Activated CD4-positive, alpha-beta T cell treated with anti-CD3 and anti-CD28 coated beads, Interleukin-2, amount 50 U/mL, for 48 hours (primary cell): ENCODE results near the gene TAF7.
"Not testable (repeated sequence)": the region's sequence is repeated elsewhere in the genome, so short reads cannot be mapped to it uniquely, and the experiment has no call there.

Experiments
- DNase-seq, 2 experiments: peaks; one replicate each; pipeline ENCODE4 v3.0.0-alpha.2; 2020

The TAF7 gene, protein sequence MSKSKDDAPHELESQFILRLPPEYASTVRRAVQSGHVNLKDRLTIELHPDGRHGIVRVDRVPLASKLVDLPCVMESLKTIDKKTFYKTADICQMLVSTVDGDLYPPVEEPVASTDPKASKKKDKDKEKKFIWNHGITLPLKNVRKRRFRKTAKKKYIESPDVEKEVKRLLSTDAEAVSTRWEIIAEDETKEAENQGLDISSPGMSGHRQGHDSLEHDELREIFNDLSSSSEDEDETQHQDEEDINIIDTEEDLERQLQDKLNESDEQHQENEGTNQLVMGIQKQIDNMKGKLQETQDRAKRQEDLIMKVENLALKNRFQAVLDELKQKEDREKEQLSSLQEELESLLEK

GRCh38 chr5:141320225-141321169, at the start of gene TAF7:
Gene TAF7, minus strand, starts transcription at chr5:141320784. Its CDS starts 740 bp downstream, at chr5:141320044.
- DNase-seq = peak; percentile 91 to 92

- DNase-seq = no peak
Measured at GRCh38 chr5:141366016-141366896, 45.7 kb upstream of the TAF7 start.

DNA sequence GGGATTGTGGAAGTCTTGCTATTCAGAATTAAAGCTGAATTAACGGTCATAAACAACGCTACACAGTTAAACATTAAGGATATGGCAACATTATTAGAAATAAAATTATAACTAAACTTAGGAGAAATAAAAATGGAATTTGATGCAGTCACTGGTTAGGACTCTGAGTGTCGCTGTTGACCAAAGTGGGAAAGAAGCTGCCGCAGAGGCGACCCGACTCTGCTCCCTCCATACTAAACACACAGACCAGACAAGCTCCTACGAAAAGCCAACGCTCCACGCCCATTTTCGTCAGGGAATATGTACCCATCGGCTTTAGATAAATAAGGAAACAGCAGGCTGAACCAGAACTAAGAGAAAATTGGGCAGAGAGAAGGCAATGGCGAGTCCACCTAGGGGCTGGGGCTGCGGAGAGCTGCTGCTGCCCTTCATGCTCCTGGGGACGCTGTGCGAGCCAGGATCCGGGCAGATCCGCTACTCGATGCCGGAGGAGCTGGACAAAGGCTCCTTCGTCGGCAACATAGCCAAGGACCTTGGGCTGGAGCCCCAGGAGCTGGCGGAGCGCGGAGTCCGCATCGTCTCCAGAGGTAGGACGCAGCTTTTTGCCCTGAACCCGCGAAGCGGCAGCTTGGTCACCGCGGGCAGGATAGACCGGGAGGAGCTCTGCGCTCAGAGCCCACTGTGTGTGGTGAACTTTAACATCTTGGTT, 43.5 kb upstream of the TAF7 start, which contains the start of gene PCDHGA5:
TSS of gene PCDHGA5 (plus strand) at position 211 of the 709 bp plus-strand sequence. CDS start at position 380, 169 bp downstream.
- DNase-seq = no peak

DNA sequence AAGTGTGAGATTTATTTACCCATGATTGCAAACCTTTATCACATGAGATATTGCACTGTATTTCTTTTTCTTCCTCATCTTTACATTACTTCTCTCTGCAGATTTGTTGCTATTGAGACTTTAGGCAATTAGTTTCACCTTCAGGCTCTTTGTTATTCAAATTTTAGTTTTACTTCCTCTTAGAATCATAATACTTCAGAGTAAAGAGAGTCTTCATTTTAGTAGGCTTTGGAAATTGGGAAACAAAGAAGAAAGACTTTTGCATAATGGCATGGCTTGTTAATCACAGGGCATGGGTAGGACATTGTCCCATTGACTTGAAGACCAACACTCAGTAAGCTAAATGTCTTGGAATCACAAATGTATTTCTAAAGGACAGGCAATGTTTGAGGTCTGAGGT, 42.1 kb upstream of the TAF7 start:
- no peak for DNase-seq

DNA sequence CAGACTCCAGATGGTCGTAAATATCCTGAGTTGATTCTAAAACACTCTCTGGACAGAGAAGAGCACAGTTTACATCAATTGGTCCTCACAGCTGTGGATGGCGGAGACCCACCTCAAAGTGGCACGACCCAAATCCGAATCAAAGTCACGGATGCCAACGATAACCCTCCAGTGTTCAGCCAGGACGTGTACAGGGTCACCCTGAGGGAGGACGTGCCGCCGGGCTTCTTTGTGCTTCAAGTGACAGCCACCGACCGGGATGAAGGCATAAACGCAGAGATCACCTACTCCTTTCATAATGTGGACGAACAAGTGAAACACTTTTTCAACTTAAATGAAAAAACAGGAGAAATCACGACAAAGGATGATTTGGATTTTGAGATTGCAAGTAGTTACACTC, 40.1 kb upstream of the TAF7 start:
- DNase-seq = no peak

GRCh38 chr5:141359790-141360426, 39.3 kb upstream of the TAF7 start, which contains the start of gene PCDHGB2:
Gene PCDHGB2, plus strand, starts transcription at chr5:141359994. Its CDS starts 142 bp downstream, at chr5:141360136.
- no peak for DNase-seq

GRCh38 chr5:141356950-141357349, 36.4 kb upstream of the TAF7 start:
- no peak for DNase-seq

DNA sequence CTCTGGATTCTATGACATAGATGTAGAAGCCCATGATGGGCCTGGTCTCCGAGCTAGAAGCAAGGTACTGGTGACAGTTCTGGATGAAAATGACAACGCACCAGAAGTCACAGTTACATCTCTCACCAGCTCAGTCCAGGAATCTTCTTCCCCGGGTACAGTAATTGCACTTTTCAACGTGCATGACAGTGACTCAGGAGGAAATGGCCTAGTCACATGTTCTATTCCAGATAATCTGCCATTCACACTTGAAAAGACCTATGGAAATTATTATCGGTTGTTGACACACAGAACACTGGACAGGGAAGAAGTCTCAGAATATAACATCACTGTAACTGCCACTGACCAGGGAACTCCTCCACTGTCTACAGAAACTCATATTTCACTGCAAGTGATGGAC, 35.5 kb upstream of the TAF7 start:
- DNase-seq = no peak

- no peak for DNase-seq
Measured at GRCh38 chr5:141355641-141356040, 35.1 kb upstream of the TAF7 start.

DNA sequence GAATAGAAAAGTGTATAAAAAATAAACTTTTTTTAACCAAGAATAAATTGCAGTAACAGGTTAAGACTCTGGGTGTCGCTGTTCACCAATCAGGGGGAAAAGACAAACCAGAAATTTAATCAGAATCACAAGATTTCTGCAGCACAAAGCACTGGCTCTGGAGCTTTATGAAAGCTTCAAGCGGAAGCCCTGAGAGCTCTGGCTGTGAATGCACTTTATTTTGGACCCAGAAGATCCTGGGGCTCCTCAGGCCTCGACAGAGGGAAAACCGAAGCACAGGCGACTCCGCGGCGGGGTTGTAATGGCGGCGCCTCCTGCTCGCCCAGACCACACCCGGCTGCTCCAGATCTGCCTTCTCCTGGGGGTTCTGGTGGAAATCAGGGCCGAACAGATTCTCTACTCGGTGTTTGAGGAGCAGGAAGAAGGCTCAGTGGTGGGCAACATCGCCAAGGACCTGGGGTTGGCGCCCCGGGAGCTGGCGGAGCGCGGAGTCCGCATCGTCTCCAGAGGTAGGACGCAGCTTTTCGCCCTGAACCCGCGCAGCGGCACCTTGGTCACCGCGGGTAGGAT, 34.4 kb upstream of the TAF7 start, which contains the start of gene PCDHGA4:
TSS of gene PCDHGA4 (plus strand) at position 122 of the 570 bp plus-strand sequence. CDS start at position 209, 87 bp downstream.
- DNase-seq = no peak

GRCh38 chr5:141351591-141351990, 31.0 kb upstream of the TAF7 start:
- no peak for DNase-seq

DNA sequence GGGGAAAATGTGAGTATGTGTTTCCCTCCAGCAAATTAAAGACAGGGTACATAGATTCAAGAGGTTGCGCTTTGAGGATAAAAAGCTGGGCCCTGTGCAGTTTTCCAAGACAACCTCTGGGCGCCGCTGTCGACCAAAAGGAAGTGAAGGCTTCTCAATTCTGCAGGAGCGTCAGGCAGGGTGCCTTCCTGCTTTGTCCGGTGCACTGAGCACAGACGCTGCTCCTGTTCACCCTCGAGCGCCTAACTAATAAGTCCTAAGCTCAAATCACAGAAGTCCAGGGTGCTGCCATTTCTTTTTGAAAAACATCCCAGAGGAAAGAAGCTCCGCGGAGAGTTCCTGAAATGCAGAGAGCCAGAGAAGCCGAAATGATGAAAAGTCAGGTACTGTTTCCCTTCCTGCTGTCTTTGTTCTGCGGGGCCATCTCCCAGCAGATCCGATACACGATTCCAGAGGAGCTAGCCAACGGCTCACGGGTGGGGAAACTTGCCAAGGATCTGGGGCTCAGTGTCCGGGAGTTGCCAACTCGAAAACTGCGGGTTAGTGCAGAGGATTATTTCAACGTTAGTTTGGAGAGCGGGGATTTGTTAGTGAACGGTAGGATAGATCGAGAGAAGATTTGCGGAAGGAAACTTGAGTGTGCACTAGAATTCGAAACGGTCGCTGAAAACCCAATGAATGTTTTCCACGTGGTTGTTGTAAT, 29.5 kb upstream of the TAF7 start, which contains the start of gene PCDHGB1:
TSS of gene PCDHGB1 (plus strand) at position 183 of the 703 bp plus-strand sequence. CDS start at position 345, 162 bp downstream.
- peak; percentile 24 to 41 for DNase-seq

- DNase-seq = not testable (repeated sequence)
Measured at GRCh38 chr5:141346017-141346416, 25.4 kb upstream of the TAF7 start.

DNA sequence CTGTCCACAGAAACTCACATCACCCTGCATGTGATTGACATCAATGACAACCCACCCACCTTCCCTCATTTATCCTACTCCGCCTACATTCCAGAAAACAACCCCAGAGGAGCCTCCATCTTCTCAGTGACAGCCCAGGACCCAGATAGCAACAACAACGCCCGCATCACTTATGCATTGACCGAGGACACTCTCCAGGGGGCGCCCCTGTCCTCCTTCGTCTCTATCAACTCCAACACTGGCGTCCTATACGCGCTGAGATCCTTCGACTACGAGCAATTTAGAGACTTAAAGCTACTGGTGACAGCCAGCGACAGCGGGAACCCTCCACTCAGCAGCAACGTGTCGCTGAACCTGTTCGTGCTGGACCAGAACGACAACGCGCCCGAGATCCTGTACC, 24.7 kb upstream of the TAF7 start:
- DNase-seq = no peak

GRCh38 chr5:141343953-141344463, 23.4 kb upstream of the TAF7 start:
- no peak for DNase-seq

GRCh38 chr5:141343242-141343952, 22.8 kb upstream of the TAF7 start, which contains the start of gene PCDHGA3:
Gene PCDHGA3, plus strand, starts transcription at chr5:141343829. Its CDS starts 205 bp downstream, at chr5:141344034.
- no peak for DNase-seq

DNA sequence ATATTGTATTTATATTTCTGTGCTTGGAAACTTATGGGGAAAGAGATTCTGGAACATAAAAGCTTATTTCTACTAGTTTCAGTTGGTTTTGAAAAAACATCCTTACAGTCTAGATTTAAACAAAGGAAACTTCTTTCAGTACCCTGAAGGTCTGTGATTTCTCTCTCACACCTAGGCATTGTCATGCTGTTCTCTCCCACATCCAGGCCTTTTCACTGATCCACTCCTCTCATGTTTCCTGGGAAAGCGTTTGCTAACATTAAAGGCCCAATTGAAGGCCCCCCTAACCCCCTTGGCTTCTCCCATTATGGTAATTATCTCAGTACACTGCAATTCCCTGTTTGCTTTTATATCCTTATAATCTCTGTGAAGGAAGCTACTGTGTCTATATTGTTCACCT, 22.2 kb upstream of the TAF7 start:
- no peak for DNase-seq

DNA sequence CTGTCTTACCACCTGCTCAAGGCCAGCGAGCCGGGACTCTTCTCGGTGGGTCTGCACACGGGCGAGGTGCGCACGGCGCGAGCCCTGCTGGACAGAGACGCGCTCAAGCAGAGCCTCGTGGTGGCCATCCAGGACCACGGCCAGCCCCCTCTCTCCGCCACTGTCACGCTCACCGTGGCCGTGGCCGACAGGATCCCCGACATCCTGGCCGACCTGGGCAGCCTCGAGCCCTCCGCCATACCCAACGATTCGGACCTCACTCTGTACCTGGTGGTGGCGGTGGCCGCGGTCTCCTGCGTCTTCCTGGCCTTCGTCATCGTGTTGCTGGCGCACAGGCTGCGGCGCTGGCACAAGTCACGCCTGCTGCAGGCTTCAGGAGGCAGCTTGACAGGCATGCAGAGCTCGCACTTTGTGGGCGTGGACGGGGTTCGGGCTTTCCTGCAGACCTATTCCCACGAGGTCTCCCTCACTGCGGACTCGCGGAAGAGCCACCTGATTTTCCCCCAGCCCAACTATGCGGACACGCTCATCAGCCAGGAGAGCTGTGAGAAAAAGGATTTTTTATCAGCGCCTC, 20.3 kb upstream of the TAF7 start:
- DNase-seq = not testable (repeated sequence)
